CD4-positive, alpha-beta T cell treated with Interferon gamma for 1 hour (primary cell): ENCODE measurements around the gene C6.
"Not testable (repeated sequence)": the region's sequence is repeated elsewhere in the genome, so short reads cannot be mapped to it uniquely, and the experiment has no call there.

Experiments
- DNase-seq: peaks from one replicate; pipeline ENCODE4 v3.0.0-alpha.2; 2020

The C6 gene

DNA sequence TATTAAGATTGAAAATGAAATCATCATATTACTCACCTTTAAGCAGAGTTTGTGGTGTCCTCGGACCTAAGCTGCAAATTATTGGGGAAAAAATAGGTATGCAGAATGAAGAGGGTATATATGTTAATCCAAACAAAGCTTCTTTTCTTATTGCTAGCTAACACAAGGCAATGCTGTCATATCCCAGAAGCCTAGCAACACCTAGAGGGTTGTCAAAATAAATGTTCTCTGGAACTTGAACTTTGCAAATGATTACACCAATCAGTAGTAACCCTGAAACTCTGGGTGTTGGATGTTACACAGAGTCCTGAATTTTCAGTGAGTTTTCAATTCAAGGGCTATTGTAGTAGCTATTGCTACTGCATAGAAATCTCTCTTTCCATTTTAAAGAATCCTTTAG, at the start of gene C6:
C6 (minus strand) TSS at position 193 of the 400 bp plus-strand sequence. CDS start 10,302 bp downstream, outside the sequence.
- DNase-seq = no peak

DNA sequence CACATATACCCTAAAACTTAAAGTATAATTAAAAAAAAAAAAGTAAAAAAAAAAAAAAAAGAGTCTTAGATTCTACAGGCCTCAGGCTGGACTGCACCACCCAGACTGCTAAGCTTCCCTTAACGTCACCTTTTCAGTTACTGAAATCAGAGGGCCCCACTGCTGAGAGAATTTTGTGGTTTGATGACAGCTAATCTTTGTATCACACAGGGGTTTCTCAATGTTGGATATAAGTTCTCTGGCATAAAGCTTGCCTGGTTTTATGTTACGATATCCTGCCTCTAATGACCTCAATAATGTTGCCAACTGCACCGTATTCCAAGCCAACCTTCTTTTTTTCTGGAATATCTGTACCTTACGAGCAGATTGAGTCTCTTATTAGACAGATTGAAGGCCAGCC, 43.1 kb upstream of the C6 start:
- DNase-seq = no peak

DNA sequence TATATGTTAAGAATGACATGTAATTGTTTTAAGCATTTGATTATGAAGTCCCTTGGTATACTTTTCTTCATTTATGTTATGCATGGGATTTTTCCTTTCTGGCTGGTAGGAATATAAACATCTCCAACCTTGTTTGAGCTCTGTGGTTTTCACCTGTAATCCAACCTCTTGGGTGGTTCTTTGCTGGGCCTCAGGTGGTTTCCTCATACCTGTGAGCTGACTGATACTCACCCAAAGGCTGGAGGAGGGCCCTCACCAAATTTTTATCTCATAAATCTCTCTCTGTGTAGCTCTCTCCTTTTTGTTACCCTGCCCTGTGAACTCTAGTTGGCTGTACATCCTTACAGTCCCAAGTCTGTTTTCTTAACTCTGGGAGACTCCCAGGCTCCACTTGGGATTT, 39.8 kb upstream of the C6 start:
- DNase-seq = no peak

DNA sequence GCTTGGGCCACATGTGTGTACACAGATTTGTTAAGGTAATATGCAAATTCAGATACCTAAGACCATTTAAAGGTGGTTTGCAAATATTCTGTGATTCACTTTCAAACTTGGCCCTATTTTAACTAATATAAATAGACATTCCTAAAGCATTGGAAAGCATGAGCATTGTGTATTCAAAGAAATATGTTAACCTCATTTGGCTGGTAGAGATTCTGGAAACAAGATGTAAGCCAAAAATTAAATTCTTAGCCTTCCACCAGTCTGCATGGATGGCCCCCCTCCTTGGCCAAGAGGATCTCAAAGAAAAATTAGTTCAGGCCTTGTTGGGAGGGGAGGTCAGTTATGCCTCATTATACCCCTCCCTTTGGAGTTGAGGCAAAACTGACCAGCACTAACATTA, 38.7 kb upstream of the C6 start:
- DNase-seq = no peak

DNA sequence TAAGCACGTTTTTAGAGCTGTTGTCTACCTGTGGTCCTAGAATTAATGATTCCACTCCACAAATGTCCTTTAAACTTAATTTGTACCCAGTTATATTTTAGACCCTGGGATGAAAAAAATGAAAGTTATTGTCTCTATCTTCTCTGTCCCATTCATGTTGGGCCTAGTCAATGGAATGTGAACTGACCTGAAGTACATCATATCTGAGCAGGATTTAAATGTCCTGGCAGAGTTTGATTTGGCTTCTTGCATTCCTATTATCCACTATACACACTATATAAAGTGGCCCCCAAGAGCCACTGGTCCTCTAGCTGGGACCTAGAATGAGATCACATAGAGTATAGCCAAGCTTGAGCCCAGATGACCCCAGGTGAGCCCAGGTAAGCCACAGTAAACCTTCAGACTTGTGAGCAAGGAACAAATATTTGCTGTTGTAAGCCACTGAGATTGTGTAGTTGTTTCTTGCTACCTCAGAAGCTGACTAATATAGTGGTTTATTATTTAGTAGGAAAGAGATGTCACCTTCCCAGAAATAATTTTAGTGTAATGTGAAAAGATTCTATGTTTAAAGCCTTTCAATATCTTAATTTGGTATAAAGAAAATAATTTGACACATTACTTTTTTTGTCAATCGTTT, 37.1 kb upstream of the C6 start:
- DNase-seq = no peak

DNA sequence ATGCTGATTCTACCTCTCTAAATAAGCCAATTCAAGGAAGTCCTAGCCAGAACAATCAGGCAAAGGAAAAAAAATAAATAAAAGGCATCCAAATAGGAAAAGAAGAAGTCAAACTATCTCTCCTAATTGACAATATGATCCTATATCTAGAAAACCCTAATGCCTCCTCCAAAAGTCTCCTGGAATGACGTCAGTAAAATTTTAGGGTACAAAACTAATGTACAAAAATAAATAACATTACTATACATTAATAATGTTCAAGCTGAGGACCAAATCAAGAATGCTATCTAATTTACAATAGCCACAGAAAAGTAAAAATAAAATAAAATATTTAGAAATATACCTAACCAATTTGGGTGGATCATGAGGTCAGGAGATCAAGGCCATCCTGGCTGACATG, 33.8 kb upstream of the C6 start:
- no peak for DNase-seq

DNA sequence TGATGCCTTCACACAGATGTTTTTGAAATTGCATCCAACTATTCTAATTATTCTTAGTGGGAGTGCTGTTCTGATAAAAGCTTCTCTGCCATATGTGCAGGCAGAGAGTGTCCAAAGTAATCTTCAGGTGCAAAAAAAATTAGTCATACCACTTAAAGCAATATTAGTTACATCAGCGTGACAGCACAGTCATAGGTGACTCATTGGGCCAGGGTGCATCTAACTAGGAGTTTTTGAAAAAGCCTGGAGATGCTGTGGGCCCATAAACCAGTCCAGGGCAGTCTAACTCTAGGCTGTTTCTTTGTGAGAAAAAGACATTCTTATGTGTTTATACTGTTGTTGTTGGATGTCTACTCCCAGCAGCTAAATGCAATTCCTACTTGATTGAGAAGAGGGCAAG, 33.0 kb upstream of the C6 start:
- no peak for DNase-seq

DNA sequence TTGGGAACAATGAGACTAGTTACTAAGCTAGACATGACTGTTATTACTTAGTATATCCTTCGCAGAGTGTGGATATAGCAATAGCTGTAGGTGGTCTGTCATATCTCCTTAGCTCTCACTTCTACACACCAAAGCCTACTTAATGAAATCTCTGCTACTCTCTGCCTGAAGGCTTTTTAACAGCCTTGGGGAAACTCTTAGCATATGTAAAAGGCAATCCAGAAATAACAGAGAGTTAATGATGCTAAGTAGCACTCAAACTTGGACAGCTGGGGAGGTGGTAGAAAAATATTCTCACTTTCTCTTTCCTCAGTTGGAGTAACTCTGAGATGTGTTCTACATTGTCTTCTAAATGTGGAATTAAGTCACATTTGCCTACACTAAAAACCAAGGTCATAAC, 30.2 kb upstream of the C6 start:
- no peak for DNase-seq

DNA sequence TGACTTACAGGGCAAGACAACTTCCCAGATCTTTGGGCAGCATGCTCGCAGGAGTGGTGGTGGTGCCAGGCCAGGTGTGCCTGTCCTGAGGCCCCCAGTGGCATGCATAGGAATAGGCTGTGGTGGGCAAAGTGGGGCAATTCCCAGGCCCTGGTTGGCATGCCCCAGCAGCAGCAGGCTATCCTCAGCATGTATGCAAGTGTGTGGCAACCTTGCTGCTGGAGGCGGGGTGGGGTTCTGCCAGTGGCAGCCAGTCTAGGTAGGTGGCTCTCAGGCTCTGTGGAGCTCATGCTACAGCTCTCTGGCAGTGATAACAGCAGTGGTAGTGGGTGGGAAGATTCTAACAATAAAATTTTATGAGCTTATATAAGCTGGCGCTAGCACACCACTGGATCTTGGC, 27.7 kb upstream of the C6 start:
- no peak for DNase-seq

DNA sequence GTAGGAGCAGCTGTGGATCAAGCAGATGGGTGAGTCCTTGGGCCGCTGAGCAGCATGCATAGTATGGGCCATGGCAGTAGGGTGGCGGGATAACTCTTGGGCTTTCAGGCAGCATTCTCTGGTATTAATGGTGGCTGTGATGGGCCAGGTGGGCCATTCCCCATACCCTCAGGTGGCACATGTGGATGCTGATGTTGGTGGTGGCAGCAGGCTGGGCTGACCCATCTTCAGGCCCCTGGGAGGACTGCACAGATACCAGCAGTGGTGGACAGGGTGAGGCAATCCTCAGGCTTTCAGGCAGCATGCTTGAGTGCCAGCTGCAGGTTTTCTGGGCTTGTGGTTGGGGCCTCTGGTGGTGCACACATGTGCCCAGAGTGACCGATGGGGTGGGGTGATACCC, 27.1 kb upstream of the C6 start:
- no peak for DNase-seq

DNA sequence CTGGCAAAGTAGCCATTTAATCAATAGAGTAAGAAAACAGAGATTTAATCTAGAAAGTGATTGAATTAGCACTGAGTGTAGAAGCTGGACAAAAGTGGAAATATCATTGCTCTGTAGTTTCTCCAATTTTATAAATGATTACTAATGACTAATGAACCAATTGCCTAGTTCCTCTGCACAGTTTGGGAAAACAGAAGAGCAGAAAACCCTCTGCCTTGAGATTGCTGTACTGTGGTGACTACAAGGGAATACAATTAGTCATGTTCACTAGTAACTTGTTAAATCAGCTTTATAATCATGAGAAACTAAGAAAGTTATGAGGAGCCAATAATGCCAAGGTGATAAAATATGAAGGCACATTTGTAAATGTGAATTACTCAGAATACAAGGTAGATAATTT, 21.1 kb upstream of the C6 start:
- no peak for DNase-seq

DNA sequence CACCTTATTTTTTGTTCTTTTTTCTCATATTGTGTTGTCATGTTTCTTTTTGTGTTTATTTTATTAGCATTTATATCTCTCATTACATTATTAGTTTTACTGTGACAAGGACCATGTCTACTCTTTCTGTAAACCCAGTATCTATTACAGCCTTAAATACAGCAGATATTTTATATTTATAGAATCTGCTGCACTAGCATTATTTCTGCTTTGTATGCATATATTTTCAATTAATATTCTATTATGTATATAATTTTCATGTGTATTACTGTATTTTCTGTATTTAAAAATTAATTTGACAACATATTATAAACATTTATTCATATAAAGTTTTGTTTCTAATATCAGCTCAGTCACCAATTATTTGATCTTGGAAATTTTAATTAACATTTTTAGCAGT, 19.5 kb upstream of the C6 start:
- DNase-seq = no peak

DNA sequence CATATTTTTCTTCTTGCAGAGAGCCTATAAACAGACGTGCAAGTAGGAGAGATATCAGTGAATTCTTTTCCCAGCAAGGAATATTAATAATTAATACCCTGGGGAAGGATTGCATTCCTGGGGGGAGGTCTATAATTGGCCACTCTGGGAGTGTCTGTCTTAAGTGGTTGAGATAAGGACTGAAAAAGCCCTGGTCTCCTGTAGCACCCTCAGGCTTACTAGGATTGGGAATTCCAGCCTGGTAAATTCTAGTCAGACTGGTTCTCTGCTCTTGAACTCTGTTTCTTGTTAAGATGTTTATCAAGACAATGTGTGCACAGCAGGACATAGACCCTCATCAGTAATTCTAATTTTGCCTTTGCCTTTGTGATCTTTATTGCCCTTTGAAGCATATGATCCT, 16.9 kb upstream of the C6 start:
- DNase-seq = not testable (repeated sequence)

DNA sequence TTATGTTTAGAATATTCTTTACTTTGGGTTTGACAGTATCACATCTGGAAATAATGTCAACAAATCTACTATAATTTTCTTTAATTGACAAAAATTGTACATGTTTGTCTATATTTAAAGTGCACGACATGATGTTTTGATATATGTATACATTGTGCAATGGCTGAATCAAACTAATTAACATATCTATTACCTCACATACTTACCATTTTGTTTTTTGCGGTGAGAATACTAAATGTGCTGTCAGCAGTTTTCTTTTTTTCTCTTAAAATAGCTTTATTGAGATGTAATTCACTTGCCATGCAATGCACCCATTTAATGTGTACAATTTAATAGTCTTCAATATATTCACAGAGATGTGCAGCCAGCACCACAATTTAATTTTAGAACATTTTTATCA, 10.6 kb upstream of the C6 start:
- no peak for DNase-seq

DNA sequence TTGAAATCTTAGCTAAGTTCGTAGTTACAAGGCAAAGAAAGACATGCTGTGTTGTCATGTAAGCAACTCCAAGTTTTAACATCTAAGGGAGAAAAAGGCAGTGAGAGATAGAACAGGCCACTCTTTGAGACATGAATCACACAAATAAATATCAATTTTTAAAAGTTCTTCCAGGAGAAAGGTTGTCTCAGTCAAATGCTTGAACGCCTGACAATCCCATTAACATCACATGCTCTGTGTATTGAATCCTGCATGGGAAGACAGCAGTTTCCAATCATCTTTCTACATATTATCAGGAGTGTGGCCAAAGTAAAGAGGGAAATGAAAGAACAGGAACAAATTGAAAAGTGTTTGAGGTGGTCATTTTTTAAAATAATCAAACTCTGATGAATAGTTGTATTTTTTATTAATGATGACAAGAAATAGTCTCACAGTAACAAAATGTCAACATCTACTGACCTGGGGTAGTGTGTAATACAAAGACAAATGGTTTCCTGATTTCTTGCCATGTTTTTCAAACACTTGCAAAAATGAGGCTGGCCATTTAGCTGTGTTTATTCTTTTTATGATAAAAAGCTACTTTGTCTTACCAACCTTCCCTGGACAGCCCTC, 6.4 kb upstream of the C6 start:
- no peak for DNase-seq

DNA sequence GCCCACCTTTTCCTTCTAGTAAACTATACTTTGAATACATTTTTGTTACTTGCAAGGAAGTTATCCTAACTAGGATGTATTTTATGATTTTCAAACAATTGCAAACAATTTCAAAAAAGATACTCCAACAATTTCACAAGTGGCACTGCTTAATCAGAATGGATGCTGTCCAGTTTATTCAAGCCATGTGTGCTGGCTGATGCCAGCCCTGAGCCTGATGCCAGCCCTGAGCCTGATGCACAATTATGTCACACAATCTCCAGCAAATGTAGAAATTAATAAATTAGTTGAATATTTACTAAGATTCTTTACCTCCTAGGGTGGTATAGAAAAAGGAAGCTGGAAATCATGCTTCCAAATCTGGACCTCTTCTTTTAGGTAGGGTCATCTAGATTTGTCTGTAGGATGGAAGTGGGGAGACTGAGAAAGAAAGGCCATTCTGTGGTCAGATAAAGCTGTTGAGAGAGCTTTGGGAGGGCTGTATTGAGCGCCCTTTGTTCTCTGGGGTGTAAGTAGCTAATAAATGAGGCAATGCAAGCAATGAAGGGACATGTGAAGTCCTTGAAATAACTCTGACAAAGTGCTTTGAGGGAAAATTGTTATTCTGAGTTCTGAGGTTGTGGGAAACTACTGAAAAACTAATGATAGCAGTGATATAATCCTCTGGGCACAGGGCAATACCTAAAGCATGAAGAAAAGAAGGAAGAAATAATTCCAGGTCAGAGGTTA, 5.8 kb upstream of the C6 start:
- DNase-seq = no peak

DNA sequence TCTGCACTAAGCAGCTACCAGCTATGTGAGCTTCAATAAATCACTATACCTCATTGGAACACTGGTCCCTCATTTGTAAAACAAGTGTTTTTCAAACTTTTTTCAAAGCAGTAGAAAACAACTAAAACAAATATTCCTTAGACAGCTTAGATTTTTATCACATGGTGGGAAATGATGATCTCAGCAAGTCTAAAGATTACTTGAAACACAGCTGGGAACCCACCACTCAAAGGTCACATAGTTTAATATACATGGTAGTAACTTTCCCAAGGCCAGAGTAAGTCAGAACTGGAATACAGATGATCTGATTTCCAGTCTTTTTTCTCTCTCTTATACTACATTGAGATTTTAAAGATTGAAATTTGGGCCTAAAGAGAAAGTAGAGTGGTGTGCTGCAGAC, 850 bp upstream of the C6 start:
- no peak for DNase-seq

DNA sequence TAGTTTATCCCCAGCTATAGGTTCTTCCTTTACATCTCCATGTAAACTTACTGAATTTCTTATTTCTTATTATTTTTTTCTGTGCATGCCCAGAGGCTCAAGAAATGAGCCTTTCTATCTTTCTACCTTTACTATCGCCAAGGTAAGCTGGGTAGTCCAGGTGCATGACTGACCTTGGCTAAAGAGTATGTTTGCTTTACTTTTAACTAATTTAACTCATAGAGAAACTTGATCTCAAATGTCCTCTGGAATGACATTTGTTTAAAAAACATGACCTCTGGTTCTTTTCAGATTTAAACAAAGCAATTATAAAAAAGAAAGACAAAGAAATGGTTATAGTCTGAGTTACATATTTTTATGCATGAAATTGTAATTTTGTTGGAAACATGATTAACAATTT, 397 bp downstream of the C6 start:
- DNase-seq = no peak

DNA sequence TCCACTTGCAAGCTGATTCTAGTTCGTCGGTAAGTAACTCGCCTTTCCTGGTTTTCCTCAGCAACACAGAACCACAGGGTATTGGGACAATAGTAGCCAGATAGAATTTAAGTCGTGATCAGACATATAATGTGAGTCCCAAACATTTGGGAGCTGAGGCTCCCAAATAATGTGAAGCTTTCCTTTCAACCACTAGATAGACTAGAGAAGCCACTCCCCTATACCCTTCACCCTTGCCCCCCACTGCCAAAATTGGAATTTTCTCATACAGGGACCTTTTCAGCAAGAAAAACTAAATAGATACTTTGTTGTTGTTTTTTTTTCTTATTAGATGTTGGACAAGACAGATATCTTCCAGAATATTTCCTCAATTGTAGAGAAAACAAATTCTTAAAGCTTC, 1.9 kb downstream of the C6 start:
- DNase-seq = no peak

DNA sequence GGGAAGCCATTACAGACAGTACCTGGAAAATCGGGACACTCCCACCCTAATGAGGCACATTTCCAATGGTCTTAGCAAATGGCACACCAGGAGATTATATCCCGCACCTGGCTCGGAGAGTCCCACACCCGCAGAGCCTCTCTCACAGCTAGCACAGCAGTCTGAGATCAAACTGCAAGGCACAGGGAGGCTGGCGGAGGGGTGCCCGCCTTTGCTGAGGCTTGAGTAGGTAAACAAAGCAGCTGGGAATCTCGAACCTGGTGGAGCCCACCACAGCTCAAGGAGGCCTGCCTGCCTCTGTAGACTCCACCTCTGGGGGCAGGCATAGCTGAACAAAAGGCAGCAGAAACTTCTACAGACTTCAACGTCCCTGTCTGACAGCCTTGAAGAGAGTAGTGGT, 7.9 kb downstream of the C6 start:
- not testable (repeated sequence) for DNase-seq

DNA sequence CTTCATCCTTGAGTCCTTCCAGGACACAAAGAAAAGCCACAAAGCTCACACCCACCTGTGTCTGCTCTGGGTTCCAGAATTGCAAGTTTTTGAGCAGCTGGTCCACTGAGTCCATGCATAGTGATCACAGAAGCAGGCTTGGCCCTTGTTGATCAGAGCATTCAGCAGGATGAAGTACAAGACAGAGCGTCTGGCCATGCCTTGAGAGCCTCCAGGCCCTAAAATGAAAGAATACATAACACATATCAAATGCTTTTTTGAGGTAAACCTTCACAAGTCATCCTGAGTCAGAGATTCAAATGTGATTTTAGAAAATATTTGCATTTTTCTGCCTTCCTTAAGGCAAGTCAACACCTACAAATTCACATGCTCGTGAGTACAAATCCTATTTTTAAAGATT, 10.3 kb downstream of the C6 start:
- no peak for DNase-seq

DNA sequence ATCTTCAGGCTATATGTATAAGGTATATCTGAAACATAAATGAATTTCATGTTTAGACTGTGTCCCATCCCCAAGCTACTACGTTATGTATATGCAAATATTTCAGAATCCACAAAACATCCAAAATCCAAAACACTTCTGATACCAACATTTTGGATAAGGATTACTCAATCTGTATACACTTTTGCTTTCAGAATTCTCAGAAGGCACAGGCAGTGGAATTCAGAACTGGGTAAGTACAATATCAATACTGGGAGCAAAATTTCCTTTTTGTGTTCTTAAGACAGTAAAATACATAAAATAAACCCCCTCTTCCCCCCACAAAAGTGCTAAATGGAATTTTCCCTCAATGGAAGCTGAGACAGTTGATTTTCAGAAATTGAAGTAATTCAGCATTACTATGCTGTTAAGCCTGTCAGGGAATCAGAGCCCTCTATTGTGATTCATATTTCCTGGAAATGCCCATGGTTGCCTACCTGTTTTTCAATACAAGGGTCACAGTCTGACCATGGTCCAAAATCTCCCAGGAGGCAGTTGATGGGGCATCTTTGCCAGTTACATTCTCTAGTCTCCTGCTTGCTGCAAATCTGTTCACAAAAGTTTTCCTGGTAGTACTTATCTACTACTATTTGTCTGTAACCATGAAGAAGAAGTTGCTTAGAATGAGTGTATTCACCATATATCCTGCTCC, 12.1 kb downstream of the C6 start:
- DNase-seq = no peak

DNA sequence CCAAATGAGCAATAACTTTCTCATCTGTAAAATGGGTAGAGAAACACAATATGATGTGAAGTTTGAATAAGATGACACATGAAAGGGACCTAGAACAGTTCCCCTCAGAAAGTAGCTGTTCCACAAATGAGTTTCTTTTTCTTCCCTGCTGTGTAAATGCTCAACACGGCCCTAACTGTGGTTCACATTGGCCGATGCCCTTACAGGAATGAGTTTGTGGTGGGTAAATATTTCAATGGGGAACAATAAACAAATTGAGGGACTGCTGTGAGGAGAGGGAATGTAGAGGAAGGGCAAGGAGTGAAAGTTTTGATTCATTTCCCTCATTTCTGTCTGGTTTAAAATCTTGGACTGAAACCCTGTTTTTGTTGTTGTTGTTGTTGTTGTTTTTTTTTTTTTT, 12.8 kb downstream of the C6 start:
- DNase-seq = no peak

DNA sequence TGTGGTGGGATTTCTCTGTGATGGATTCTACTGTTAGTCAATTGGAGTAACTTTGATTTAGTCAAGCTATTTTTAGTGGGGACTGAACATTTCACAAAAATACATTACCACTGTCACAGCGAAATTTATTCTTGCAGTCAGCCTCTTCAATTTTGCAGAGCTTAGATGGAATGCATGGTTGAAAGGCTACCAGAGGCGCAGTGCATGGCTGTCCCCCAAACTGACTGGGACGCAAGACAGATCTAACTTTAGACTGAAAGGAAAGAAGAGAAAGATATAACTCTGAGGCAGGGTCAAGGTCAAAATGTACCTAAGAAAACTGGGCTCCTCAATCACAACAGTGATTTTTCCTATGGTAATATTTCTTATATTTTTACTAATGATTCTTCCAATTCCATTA, 13.7 kb downstream of the C6 start:
- DNase-seq = no peak
